Spinal cord (tissue), 10 donors: ENCODE results near the gene VPS18. TPM values are rescaled to one million over a fixed set of nuclear protein-coding genes. Genes with fewer than 3 reads are reported as not detected.

Experiments used
- DNase-seq, 6 donors: peaks; one replicate each; pipeline versions ENCODE4 v3.0.0 to v3.0.0-alpha.2; 2013 to 2015; ENCODE audit warnings: low spot score in 6 of 6, low read depth in 4 of 6
- H3K27ac ChIP-seq: one replicate; pipeline ENCODE4 v1.5.1; 2013; ENCODE audit warnings: low read depth, low read length, control low read depth
- H3K27me3 ChIP-seq: one replicate; pipeline ENCODE4 v1.6.1; 2013; ENCODE audit warnings: low read length; ENCODE audit not compliant: control insufficient read depth, insufficient read depth
- H3K36me3 ChIP-seq: one replicate; pipeline ENCODE4 v1.6.1; 2013; ENCODE audit warnings: low read length; ENCODE audit not compliant: control insufficient read depth, insufficient read depth
- H3K4me1 ChIP-seq: one replicate; pipeline ENCODE4 v1.6.1; 2013; ENCODE audit warnings: low read length; ENCODE audit not compliant: control insufficient read depth, insufficient read depth
- H3K4me3 ChIP-seq: one replicate; pipeline ENCODE4 v1.5.1; 2013; ENCODE audit warnings: low read depth, low read length, control low read depth
- H3K9me3 ChIP-seq: one replicate; pipeline ENCODE4 v1.6.1; 2013; ENCODE audit warnings: low read length; ENCODE audit not compliant: control insufficient read depth, insufficient read depth
- WGBS: methylation state at CpG from one replicate; pipeline ENCODE4 v1.1.5; 2013; ENCODE audit warnings: missing lambda C conversion rate; ENCODE audit not compliant: insufficient coverage; 5-methylcytosine and 5-hydroxymethylcytosine counted together
- polyA plus RNA-seq, 2 donors: library from polyadenylated mRNA; unstranded; fragments of 120-200 nt; gene quantifications; one replicate each; pipeline ENCODE4 v1.2.1, GENCODE V29; 2013; ENCODE audit not compliant: insufficient read length in 2 of 2
- total RNA-seq, 2 donors: library from RNA; depleted of rRNA in 1 of 2; stranded (reverse); fragments of 120-200 nt in 1 of 2; fragments of >200 nt in 1 of 2; gene quantifications; one replicate each; pipeline versions ENCODE4 v1.2.3 to v1.2.4, GENCODE V29; 2013 to 2014
- donor health status: healthy.

Gene VPS18
- total and polyA plus RNA-seq, 4 donors: 19.9 to 23.1 (median 22.1) TPM

- DNase-seq: no peak
- Histone ChIP-seq H3K27ac (no peak overlapping the region), H3K4me3 (no peak overlapping the region), H3K9me3 (no peaks in the 10 kb centered on the region), H3K27me3 (no peaks in the 10 kb centered on the region), H3K36me3 (no peaks in the 10 kb centered on the region), H3K4me1 (peaks cover 4% of the 10 kb centered on the region)
- 100% methylated on average over 1 of the region's 1 CpG for WGBS
These were observed 15.5 kb upstream of the VPS18 start for GRCh38 chr15:40878785-40879184.

GRCh38 chr15:40879609-40880008 lies 14.6 kb upstream of the VPS18 start:
- WGBS: 86% methylated on average over 5 of the region's 6 CpGs
- no peaks in the 10 kb centered on the region for H3K9me3 ChIP-seq

GRCh38 chr15:40881351-40881750 lies 12.9 kb upstream of the VPS18 start:
- Histone ChIP-seq H3K9me3 (no peaks in the 10 kb centered on the region), H3K27me3 (no peaks in the 10 kb centered on the region), H3K36me3 (no peaks in the 10 kb centered on the region), H3K27ac (no peak overlapping the region), H3K4me1 (no peaks in the 10 kb centered on the region), H3K4me3 (no peak overlapping the region)
- WGBS: 94% methylated on average over 5 of the region's 6 CpGs
- DNase-seq: no peak

More at GRCh38 chr15:40879609-40880008, 14.6 kb upstream of the VPS18 start:
- H3K27me3 ChIP-seq: no peaks in the 10 kb centered on the region
- no peak overlapping the region for H3K4me3 ChIP-seq
- no peak overlapping the region for H3K27ac ChIP-seq
- no peaks in the 10 kb centered on the region for H3K4me1 ChIP-seq
- no peak for DNase-seq
- H3K36me3 ChIP-seq: no peaks in the 10 kb centered on the region

- Histone ChIP-seq H3K36me3 (no peaks in the 10 kb centered on the region), H3K27me3 (no peaks in the 10 kb centered on the region), H3K4me3 (no peak overlapping the region), H3K27ac (no peak overlapping the region), H3K9me3 (no peaks in the 10 kb centered on the region), H3K4me1 (no peaks in the 10 kb centered on the region)
- no peak for DNase-seq
- WGBS: no CpG with 5 or more reads among the region's 1 CpG
These were observed 7.7 kb upstream of the VPS18 start for GRCh38 chr15:40886586-40886985.

- DNase-seq: no peak
- H3K27ac ChIP-seq: no peak overlapping the region
- H3K4me3 ChIP-seq: no peak overlapping the region
- H3K4me1 ChIP-seq: peaks cover 10% of the 10 kb centered on the region
- no peaks in the 10 kb centered on the region for H3K9me3 ChIP-seq
- no peaks in the 10 kb centered on the region for H3K27me3 ChIP-seq
- H3K36me3 ChIP-seq: no peaks in the 10 kb centered on the region
These were observed 5.1 kb upstream of the VPS18 start for GRCh38 chr15:40889112-40889511.

- 82% methylated on average over 4 of the region's 5 CpGs for WGBS
- no peak overlapping the region for H3K4me3 ChIP-seq
- H3K36me3 ChIP-seq: peaks cover 5% of the 10 kb centered on the region
- no peaks in the 10 kb centered on the region for H3K27me3 ChIP-seq
- H3K9me3 ChIP-seq: no peaks in the 10 kb centered on the region
- DNase-seq: no peak
- H3K4me1 ChIP-seq: peaks cover 25% of the 10 kb centered on the region
- no peak overlapping the region for H3K27ac ChIP-seq
These were observed 3.1 kb upstream of the VPS18 start for GRCh38 chr15:40891138-40891537.

GRCh38 chr15:40891810-40892446 lies 2.3 kb upstream of the VPS18 start:
- no peak overlapping the region for H3K4me3 ChIP-seq
- 6% methylated on average over 2 of the region's 4 CpGs for WGBS
- DNase-seq: peak in 2 of 6 donors; percentile 58 to 85
- peaks cover 25% of the 10 kb centered on the region for H3K4me1 ChIP-seq
- peaks cover 13% of the 10 kb centered on the region for H3K36me3 ChIP-seq
- no peak overlapping the region for H3K27ac ChIP-seq
- H3K9me3 ChIP-seq: no peaks in the 10 kb centered on the region
- no peaks in the 10 kb centered on the region for H3K27me3 ChIP-seq

- H3K9me3 ChIP-seq: no peaks in the 10 kb centered on the region
- H3K36me3 ChIP-seq: peaks cover 13% of the 10 kb centered on the region
- H3K27me3 ChIP-seq: no peaks in the 10 kb centered on the region
- no peak overlapping the region for H3K4me3 ChIP-seq
- 90% methylated on average over 2 of the region's 2 CpGs for WGBS
- no peak for DNase-seq
- H3K4me1 ChIP-seq: peaks cover 25% of the 10 kb centered on the region
- H3K27ac ChIP-seq: no peak overlapping the region
These were observed 1.7 kb upstream of the VPS18 start for GRCh38 chr15:40892447-40893012.

GRCh38 chr15:40893019-40893670 lies 1.1 kb upstream of the VPS18 start:
- no peak overlapping the region for H3K27ac ChIP-seq
- no peaks in the 10 kb centered on the region for H3K9me3 ChIP-seq
- no peaks in the 10 kb centered on the region for H3K27me3 ChIP-seq
- peaks cover 25% of the 10 kb centered on the region for H3K4me1 ChIP-seq
- H3K36me3 ChIP-seq: peaks cover 19% of the 10 kb centered on the region
- DNase-seq: no peak
- 83% methylated on average over 20 of the region's 22 CpGs for WGBS
- peak overlapping the region; percentile 87 for H3K4me3 ChIP-seq
